Endothelial cell (in vitro differentiated cells): ENCODE measurements around the gene SETD5. TPM values are rescaled to one million over a fixed set of nuclear protein-coding genes. Genes with fewer than 3 reads are reported as not detected.
A peak's percentile ranks its signal among the peaks of the same experiment; 100 is the strongest.

Experiments
- DNase-seq: peaks from one replicate; pipeline ENCODE4 v3.0.0; 2021; ENCODE audit warnings: low spot score
- H3K27ac Mint-ChIP-seq: one replicate; pipeline ENCODE4 v1.8.0; 2021; ENCODE audit warnings: mixed read lengths, inconsistent platforms; ENCODE audit not compliant: unreplicated experiment
- H3K27me3 Mint-ChIP-seq: one replicate; pipeline ENCODE4 v1.8.0; 2021; ENCODE audit warnings: mild to moderate bottlenecking, moderate library complexity, mixed read lengths, inconsistent platforms; ENCODE audit not compliant: unreplicated experiment
- H3K36me3 Mint-ChIP-seq: one replicate; pipeline ENCODE4 v1.8.0; 2021; ENCODE audit warnings: mild to moderate bottlenecking, low read depth, mixed read lengths, inconsistent platforms; ENCODE audit not compliant: unreplicated experiment
- H3K4me1 Mint-ChIP-seq: one replicate; pipeline ENCODE4 v1.8.0; 2021; ENCODE audit warnings: mild to moderate bottlenecking, mixed read lengths, inconsistent platforms; ENCODE audit not compliant: unreplicated experiment
- H3K4me3 Mint-ChIP-seq: one replicate; pipeline ENCODE4 v1.8.0; 2021; ENCODE audit warnings: mild to moderate bottlenecking, mixed read lengths, inconsistent platforms; ENCODE audit not compliant: unreplicated experiment
- H3K9me3 Mint-ChIP-seq: one replicate; pipeline ENCODE4 v1.8.0; 2021; ENCODE audit warnings: mixed read lengths, inconsistent platforms; ENCODE audit not compliant: unreplicated experiment
- total RNA-seq: library from RNA; stranded (reverse); fragmentation: NEBNext Ultra II Directional; extraction: Animal tissue kit (Norgen Biotek cat#: 25700); gene quantifications from one replicate; pipeline ENCODE4 v1.2.1, GENCODE V29; 2021; ENCODE audit not compliant: unreplicated experiment
- TF ChIP-seq, protein P1 (sequence below): fragments of 200-600 bp; sonication (generic); IDR thresholded peaks from one replicate; pipeline ENCODE4 v1.5.0; 2021; ENCODE audit warnings: antibody characterized with exemption; ENCODE audit not compliant: unreplicated experiment

The SETD5 gene
- total RNA-seq, 1 donor from 2014 or later: 246 TPM

GRCh38 chr3:9433627-9434521, 36.5 kb downstream of the SETD5 start:
- no peaks in the 10 kb centered on the region for H3K27me3 Mint-ChIP-seq
- H3K27ac Mint-ChIP-seq: no peak overlapping the region
- peaks cover 56% of the 10 kb centered on the region for H3K36me3 Mint-ChIP-seq
- TF ChIP-seq, protein P1, sequence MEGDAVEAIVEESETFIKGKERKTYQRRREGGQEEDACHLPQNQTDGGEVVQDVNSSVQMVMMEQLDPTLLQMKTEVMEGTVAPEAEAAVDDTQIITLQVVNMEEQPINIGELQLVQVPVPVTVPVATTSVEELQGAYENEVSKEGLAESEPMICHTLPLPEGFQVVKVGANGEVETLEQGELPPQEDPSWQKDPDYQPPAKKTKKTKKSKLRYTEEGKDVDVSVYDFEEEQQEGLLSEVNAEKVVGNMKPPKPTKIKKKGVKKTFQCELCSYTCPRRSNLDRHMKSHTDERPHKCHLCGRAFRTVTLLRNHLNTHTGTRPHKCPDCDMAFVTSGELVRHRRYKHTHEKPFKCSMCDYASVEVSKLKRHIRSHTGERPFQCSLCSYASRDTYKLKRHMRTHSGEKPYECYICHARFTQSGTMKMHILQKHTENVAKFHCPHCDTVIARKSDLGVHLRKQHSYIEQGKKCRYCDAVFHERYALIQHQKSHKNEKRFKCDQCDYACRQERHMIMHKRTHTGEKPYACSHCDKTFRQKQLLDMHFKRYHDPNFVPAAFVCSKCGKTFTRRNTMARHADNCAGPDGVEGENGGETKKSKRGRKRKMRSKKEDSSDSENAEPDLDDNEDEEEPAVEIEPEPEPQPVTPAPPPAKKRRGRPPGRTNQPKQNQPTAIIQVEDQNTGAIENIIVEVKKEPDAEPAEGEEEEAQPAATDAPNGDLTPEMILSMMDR: no peak
- H3K4me1 Mint-ChIP-seq: peaks cover 10% of the 10 kb centered on the region
- H3K9me3 Mint-ChIP-seq: no peaks in the 10 kb centered on the region
- no peak for DNase-seq
- no peak overlapping the region for H3K4me3 Mint-ChIP-seq

- H3K36me3 Mint-ChIP-seq: peaks cover 48% of the 10 kb centered on the region
- peaks cover 10% of the 10 kb centered on the region for H3K4me1 Mint-ChIP-seq
- H3K4me3 Mint-ChIP-seq: peak overlapping the region; percentile 13
- H3K27me3 Mint-ChIP-seq: no peaks in the 10 kb centered on the region
- no peak for DNase-seq
- TF ChIP-seq, protein P1: no peak
- no peaks in the 10 kb centered on the region for H3K9me3 Mint-ChIP-seq
- no peak overlapping the region for H3K27ac Mint-ChIP-seq
These were observed 37.9 kb downstream of the SETD5 start for GRCh38 chr3:9435316-9435715.

- Mint-ChIP-seq H3K4me1 (peaks cover 10% of the 10 kb centered on the region), H3K36me3 (peaks cover 54% of the 10 kb centered on the region), H3K27ac (peak overlapping the region; percentile 52), H3K27me3 (no peaks in the 10 kb centered on the region), H3K4me3 (no peak overlapping the region), H3K9me3 (no peaks in the 10 kb centered on the region)
- TF ChIP-seq, protein P1: no peak
- DNase-seq: no peak
These were observed 41.9 kb downstream of the SETD5 start for GRCh38 chr3:9439331-9439730.

GRCh38 chr3:9441501-9442221, 44.2 kb downstream of the SETD5 start:
- Mint-ChIP-seq H3K36me3 (peaks cover 48% of the 10 kb centered on the region), H3K9me3 (no peaks in the 10 kb centered on the region), H3K27ac (peak overlapping the region; percentile 19), H3K4me1 (peaks cover 3% of the 10 kb centered on the region), H3K4me3 (peak overlapping the region; percentile 10), H3K27me3 (no peaks in the 10 kb centered on the region)
- no peak for DNase-seq
- TF ChIP-seq, protein P1: no peak
